ENCODE results near the gene INSL3. TPM values are rescaled to one million over a fixed set of nuclear protein-coding genes. Genes with fewer than 3 reads are reported as not detected.

INSL3 gene
- total RNA-seq, 1 donor from 2014 or later: not detected

GRCh38 chr19:17831419-17831888 lies 10.1 kb upstream of the INSL3 start:
- no peak overlapping the region for H3K9ac ChIP-seq (ENCODE audit: low read length)

GRCh38 chr19:17830567-17831418 lies 9.5 kb upstream of the INSL3 start:
- H3K79me2 ChIP-seq (ENCODE audit: insufficient read depth, low read length): no peaks in the 10 kb centered on the region
- H2AFZ ChIP-seq (ENCODE audit: low read depth, low read length): peak overlapping the region; percentile 84
- H4K20me1 ChIP-seq (ENCODE audit: insufficient read depth, low read length): no peaks in the 10 kb centered on the region
- H3K4me1 ChIP-seq (ENCODE audit: insufficient read depth, low read length): peaks cover 7% of the 10 kb centered on the region
- FAIRE-seq (no peak), DNase-seq (ENCODE audit: low read depth) (peak; percentile 27)
- peak overlapping the region; percentile 83 for H3K4me2 ChIP-seq (ENCODE audit: low read length)
- no peaks in the 10 kb centered on the region for H3K36me3 Mint-ChIP-seq (ENCODE audit: low read depth, unreplicated experiment)
- peak overlapping the region; percentile 49 for H3K4me3 ChIP-seq (ENCODE audit: insufficient read depth, low read depth, low read length)
- peaks cover 15% of the 10 kb centered on the region for H3K27me3 Mint-ChIP-seq (ENCODE audit: low read depth, unreplicated experiment)
- H3K27me3 ChIP-seq (ENCODE audit: insufficient read depth, low read length): peaks cover 9% of the 10 kb centered on the region
- no peaks in the 10 kb centered on the region for H3K4me1 Mint-ChIP-seq (ENCODE audit: low read depth, unreplicated experiment)
- no peak overlapping the region for H3K9ac ChIP-seq (ENCODE audit: low read length)
- no peaks in the 10 kb centered on the region for H3K9me3 Mint-ChIP-seq (ENCODE audit: unreplicated experiment)
- no peaks in the 10 kb centered on the region for H3K9me3 ChIP-seq (ENCODE audit: insufficient read depth, low read depth, low read length)
- no peaks in the 10 kb centered on the region for H3K36me3 ChIP-seq (ENCODE audit: insufficient read depth, low read length)
- TF ChIP-seq CTCF (IDR thresholded peaks at IDR 0.05; ENCODE audit: insufficient read depth, low read depth, low read length): no peak
- no peak for TF ChIP-seq EZH2 (IDR thresholded peaks at IDR 0.05; ENCODE audit: insufficient read depth, low read length)
- H3K4me3 Mint-ChIP-seq (ENCODE audit: unreplicated experiment): peak overlapping the region; percentile 82
- H3K27ac ChIP-seq (ENCODE audit: low read depth, low read length): no peak overlapping the region
- H3K27ac Mint-ChIP-seq (ENCODE audit: unreplicated experiment): peak overlapping the region; percentile 81

More at GRCh38 chr19:17831419-17831888, 10.1 kb upstream of the INSL3 start:
- Mint-ChIP-seq H3K9me3 (ENCODE audit: unreplicated experiment) (no peaks in the 10 kb centered on the region), H3K36me3 (ENCODE audit: low read depth, unreplicated experiment) (no peaks in the 10 kb centered on the region), H3K4me3 (ENCODE audit: unreplicated experiment) (peak overlapping the region; percentile 65), H3K27ac (ENCODE audit: unreplicated experiment) (no peak overlapping the region), H3K27me3 (ENCODE audit: low read depth, unreplicated experiment) (peaks cover 19% of the 10 kb centered on the region), H3K4me1 (ENCODE audit: low read depth, unreplicated experiment) (no peaks in the 10 kb centered on the region)
- H3K9me3 ChIP-seq (ENCODE audit: insufficient read depth, low read depth, low read length): no peaks in the 10 kb centered on the region
- H3K4me3 ChIP-seq (ENCODE audit: insufficient read depth, low read depth, low read length): no peak overlapping the region
- no peak overlapping the region for H3K27ac ChIP-seq (ENCODE audit: low read depth, low read length)
- peak overlapping the region; percentile 64 for H3K4me2 ChIP-seq (ENCODE audit: low read length)
- H4K20me1 ChIP-seq (ENCODE audit: insufficient read depth, low read length): no peaks in the 10 kb centered on the region
- no peaks in the 10 kb centered on the region for H3K79me2 ChIP-seq (ENCODE audit: insufficient read depth, low read length)
- peaks cover 9% of the 10 kb centered on the region for H3K27me3 ChIP-seq (ENCODE audit: insufficient read depth, low read length)
- no peaks in the 10 kb centered on the region for H3K36me3 ChIP-seq (ENCODE audit: insufficient read depth, low read length)
- DNase-seq (ENCODE audit: low read depth) (no peak), FAIRE-seq (no peak)
- TF ChIP-seq EZH2 (IDR thresholded peaks at IDR 0.05; ENCODE audit: insufficient read depth, low read length) (no peak), CTCF (IDR thresholded peaks at IDR 0.05; ENCODE audit: insufficient read depth, low read depth, low read length) (no peak)
- peak overlapping the region; percentile 78 for H2AFZ ChIP-seq (ENCODE audit: low read depth, low read length)
- H3K4me1 ChIP-seq (ENCODE audit: insufficient read depth, low read length): peaks cover 7% of the 10 kb centered on the region

Measured in astrocyte (in vitro differentiated cells and primary cell).